ENCODE data around the gene GPR141.

The GPR141 gene

GRCh38 chr7:37675749-37676148 is 7.8 kb upstream of the GPR141 start:
- Histone ChIP-seq H3K4me1 (ENCODE audit: insufficient read depth, poor library complexity, severe bottlenecking) (peaks cover 5% of the 10 kb centered on the region), H3K9me3 (ENCODE audit: severe bottlenecking) (no peaks in the 10 kb centered on the region), H3K36me3 (ENCODE audit: low read depth) (no peaks in the 10 kb centered on the region), H3K4me3 (ENCODE audit: severe bottlenecking) (no peak overlapping the region), H3K27ac (ENCODE audit: poor library complexity, severe bottlenecking) (no peak overlapping the region), H3K27me3 (ENCODE audit: insufficient read depth, poor library complexity, severe bottlenecking) (no peaks in the 10 kb centered on the region)
- ATAC-seq (ENCODE audit: low read depth): no peak
- DNase-seq (ENCODE audit: low spot score): no peak
- TF ChIP-seq CTCF (IDR thresholded peaks at IDR 0.05; ENCODE audit: poor library complexity, severe bottlenecking): no peak

DNA sequence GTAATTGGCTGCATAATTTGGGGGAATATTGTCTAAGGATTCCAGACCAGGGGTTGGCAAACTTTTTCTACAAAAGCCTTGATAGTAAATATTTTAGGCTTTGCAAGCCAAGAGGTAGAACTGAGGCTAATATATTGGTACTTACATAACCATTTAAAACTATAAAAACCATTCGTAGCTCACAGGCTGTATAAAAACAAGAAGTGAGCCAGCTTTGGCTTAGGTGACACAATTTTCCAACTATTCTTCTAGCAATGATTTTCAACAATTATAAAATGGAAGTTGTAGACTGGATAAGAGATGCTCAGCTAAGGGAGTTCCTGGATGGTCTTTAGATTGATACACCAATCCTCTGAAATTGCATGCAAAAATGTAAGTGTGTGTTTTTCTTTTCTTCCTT is 1.4 kb downstream of the GPR141 start:
- no peak for DNase-seq (ENCODE audit: low spot score)
- Histone ChIP-seq H3K9me3 (ENCODE audit: severe bottlenecking) (no peaks in the 10 kb centered on the region), H3K36me3 (ENCODE audit: low read depth) (no peaks in the 10 kb centered on the region), H3K4me1 (ENCODE audit: insufficient read depth, poor library complexity, severe bottlenecking) (peaks cover 15% of the 10 kb centered on the region), H3K27ac (ENCODE audit: poor library complexity, severe bottlenecking) (no peak overlapping the region), H3K4me3 (ENCODE audit: severe bottlenecking) (no peak overlapping the region), H3K27me3 (ENCODE audit: insufficient read depth, poor library complexity, severe bottlenecking) (no peaks in the 10 kb centered on the region)
- no peak for ATAC-seq (ENCODE audit: low read depth)
- no peak for TF ChIP-seq CTCF (IDR thresholded peaks at IDR 0.05; ENCODE audit: poor library complexity, severe bottlenecking)

DNA sequence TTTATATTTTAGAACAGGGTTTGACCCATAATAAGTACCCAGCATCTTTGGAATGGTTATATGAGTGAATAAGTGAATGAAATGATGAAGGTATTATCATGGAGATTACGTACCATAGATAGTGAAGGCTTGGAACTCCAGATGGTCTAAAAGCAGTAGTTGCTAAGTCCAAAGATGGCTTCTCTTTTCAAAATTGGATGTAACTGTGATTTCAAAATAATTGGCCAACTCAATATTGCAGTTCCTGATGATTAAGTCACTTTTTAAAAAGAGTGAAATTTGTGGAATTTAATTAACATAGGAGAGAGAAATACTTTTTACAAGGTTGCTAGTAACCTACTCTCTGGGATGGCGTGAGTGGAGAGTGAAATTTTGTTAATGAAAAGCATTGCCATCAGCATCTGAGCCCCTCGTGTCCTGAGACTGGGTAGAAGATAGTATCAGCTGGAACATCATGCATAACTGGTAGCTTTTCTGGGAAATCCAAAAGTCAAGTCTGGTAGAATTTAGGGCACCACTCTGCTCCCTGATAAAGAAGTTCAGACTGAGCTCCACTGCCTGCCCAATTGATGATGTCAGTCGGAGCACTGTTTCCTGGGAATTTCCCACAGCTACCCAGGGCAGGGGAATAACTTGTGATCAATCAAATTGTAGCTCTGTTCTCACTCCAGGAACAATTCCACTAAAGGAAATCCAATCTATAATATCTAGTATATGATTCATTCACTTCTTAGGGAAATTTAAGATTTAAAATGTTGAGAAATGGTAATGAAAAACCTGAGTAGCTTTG is 3.2 kb downstream of the GPR141 start:
- Histone ChIP-seq H3K9me3 (ENCODE audit: severe bottlenecking) (no peaks in the 10 kb centered on the region), H3K27me3 (ENCODE audit: insufficient read depth, poor library complexity, severe bottlenecking) (no peaks in the 10 kb centered on the region), H3K4me3 (ENCODE audit: severe bottlenecking) (no peak overlapping the region), H3K27ac (ENCODE audit: poor library complexity, severe bottlenecking) (no peak overlapping the region), H3K4me1 (ENCODE audit: insufficient read depth, poor library complexity, severe bottlenecking) (peaks cover 15% of the 10 kb centered on the region), H3K36me3 (ENCODE audit: low read depth) (no peaks in the 10 kb centered on the region)
- TF ChIP-seq CTCF (IDR thresholded peaks at IDR 0.05; ENCODE audit: poor library complexity, severe bottlenecking): no peak
- no peak for ATAC-seq (ENCODE audit: low read depth)
- no peak for DNase-seq (ENCODE audit: low spot score)

GRCh38 chr7:37690206-37690605 is 6.6 kb downstream of the GPR141 start:
- TF ChIP-seq CTCF (IDR thresholded peaks at IDR 0.05; ENCODE audit: poor library complexity, severe bottlenecking): no peak
- DNase-seq (ENCODE audit: low spot score) (no peak), ATAC-seq (ENCODE audit: low read depth) (no peak)
- Histone ChIP-seq H3K27ac (ENCODE audit: poor library complexity, severe bottlenecking) (no peak overlapping the region), H3K4me3 (ENCODE audit: severe bottlenecking) (no peak overlapping the region), H3K9me3 (ENCODE audit: severe bottlenecking) (no peaks in the 10 kb centered on the region), H3K36me3 (ENCODE audit: low read depth) (no peaks in the 10 kb centered on the region), H3K4me1 (ENCODE audit: insufficient read depth, poor library complexity, severe bottlenecking) (peaks cover 7% of the 10 kb centered on the region), H3K27me3 (ENCODE audit: insufficient read depth, poor library complexity, severe bottlenecking) (no peaks in the 10 kb centered on the region)
